GM21423 (cell line): Measurements from ENCODE around the gene TCEA2.

Experiments used
- ATAC-seq: cut with Tn5 transposase; IDR thresholded peaks from one replicate; pipeline ENCODE4 v1.9.1; 2021; ENCODE audit warnings: mild to moderate bottlenecking, moderate library complexity; ENCODE audit not compliant: unreplicated experiment

TCEA2 gene

GRCh38 chr20:64063389-64064144, 569 bp downstream of the TCEA2 start:
- no peak for ATAC-seq

- ATAC-seq: no peak
Observed at GRCh38 chr20:64064145-64064698, 1.2 kb downstream of the TCEA2 start.

- ATAC-seq: no peak
Observed at GRCh38 chr20:64065062-64065973, 2.3 kb downstream of the TCEA2 start.

GRCh38 chr20:64065974-64066343, 3.0 kb downstream of the TCEA2 start:
- peak; percentile 51 for ATAC-seq

- ATAC-seq: no peak
Observed at GRCh38 chr20:64067005-64067632, 4.1 kb downstream of the TCEA2 start.

- ATAC-seq: no peak
Observed at GRCh38 chr20:64067733-64068307, 4.8 kb downstream of the TCEA2 start.

- ATAC-seq: no peak
Observed at GRCh38 chr20:64068386-64069208, 5.6 kb downstream of the TCEA2 start.

GRCh38 chr20:64069209-64069613, 6.2 kb downstream of the TCEA2 start:
- no peak for ATAC-seq

- no peak for ATAC-seq
Observed at GRCh38 chr20:64069614-64070243, 6.7 kb downstream of the TCEA2 start.

- no peak for ATAC-seq
Observed at GRCh38 chr20:64070244-64070993, 7.4 kb downstream of the TCEA2 start.

- no peak for ATAC-seq
Observed at GRCh38 chr20:64071341-64072332, 8.6 kb downstream of the TCEA2 start.

- no peak for ATAC-seq
Observed at GRCh38 chr20:64072498-64073063, 9.6 kb downstream of the TCEA2 start.

- no peak for ATAC-seq
Observed at GRCh38 chr20:64073476-64074183, 10.6 kb downstream of the TCEA2 start.

- ATAC-seq: no peak
Observed at GRCh38 chr20:64074184-64074789, 11.3 kb downstream of the TCEA2 start.

GRCh38 chr20:64074963-64075362, 12.0 kb downstream of the TCEA2 start:
- no peak for ATAC-seq

GRCh38 chr20:64075556-64075955, 12.6 kb downstream of the TCEA2 start:
- ATAC-seq: no peak
